H1 (cell line): Measurements from ENCODE around the gene SKAP1. TPM values are rescaled to one million over a fixed set of nuclear protein-coding genes. Genes with fewer than 3 reads are reported as not detected.

Experiments
- CTCF ChIA-PET: fragments of 300-600 bp; sonication (Branson Sonifier 250); formaldehyde crosslinking; loops from one replicate; lab custom pipeline; 2021; ENCODE audit not compliant: partially characterized antibody; lab: Charles Lee
- POLR2A ChIA-PET: fragments of 300-600 bp; sonication (Branson Sonifier 250); formaldehyde crosslinking; loops from one replicate; lab custom pipeline; 2021; ENCODE audit warnings: inconsistent platforms; ENCODE audit not compliant: partially characterized antibody; lab: Charles Lee
- DNase-seq, 2 experiments: peaks; one replicate each; pipeline versions ENCODE4 v3.0.0 to v3.0.0-alpha.2; 2010 to 2022; ENCODE audit warnings: low spot score in 2 of 2, low read depth in 1 of 2, mixed read lengths in 1 of 2
- FAIRE-seq: peaks from 2 replicates; lab custom pipeline; 2011; peaks lifted over from hg19 to GRCh38; lab: Jason Lieb, UNC
- H2AFZ ChIP-seq: 2 replicates; pipeline ENCODE4 v1.8.1; 2012; ENCODE audit warnings: low read length, inconsistent platforms
- H2AK5ac ChIP-seq: 2 replicates; pipeline ENCODE4 v1.6.1; 2013; ENCODE audit warnings: low read depth, low read length
- H2BK120ac ChIP-seq: replicated peaks from 2 replicates; pipeline ENCODE3; 2013; ENCODE audit warnings: low read depth, low read length, inconsistent platforms
- H2BK12ac ChIP-seq: 2 replicates; pipeline ENCODE4 v1.6.1; 2013; ENCODE audit warnings: low read depth, low read length
- H2BK15ac ChIP-seq: 2 replicates; pipeline ENCODE4 v1.6.1; 2013; ENCODE audit warnings: low read length
- H2BK20ac ChIP-seq: 2 replicates; pipeline ENCODE4 v1.6.1; 2013; ENCODE audit warnings: low read length
- H2BK5ac ChIP-seq: 2 replicates; pipeline ENCODE4 v1.6.1; 2013; ENCODE audit warnings: low read depth, low read length
- H3K14ac ChIP-seq: 2 replicates; pipeline ENCODE4 v1.6.1; 2013; ENCODE audit warnings: inconsistent platforms; ENCODE audit not compliant: insufficient read length
- H3K18ac ChIP-seq: 2 replicates; pipeline ENCODE4 v1.6.1; 2013; ENCODE audit warnings: low read length; ENCODE audit errors: extremely low read depth
- H3K23ac ChIP-seq: 2 replicates; pipeline ENCODE4 v1.6.1; 2013; ENCODE audit warnings: inconsistent platforms; ENCODE audit not compliant: insufficient read length
- H3K23me2 ChIP-seq: 2 replicates; pipeline ENCODE4 v1.6.1; 2013; ENCODE audit warnings: low read depth, low read length
- H3K27ac ChIP-seq: 2 replicates; pipeline ENCODE4 v1.6.1; 2011; ENCODE audit warnings: low read depth, low read length, inconsistent platforms
- H3K27me3 ChIP-seq, 4 experiments: replicated peaks in 1 of 4; 1 replicate in 1 of 4; 2 replicates in 3 of 4; pipeline versions ENCODE4 v1.6.1 to v1.8.1; 2011 to 2013; ENCODE audit warnings: low read length in 3 of 4, mild to moderate bottlenecking in 3 of 4, inconsistent platforms in 2 of 4, mixed read lengths in 2 of 4, moderate library complexity in 1 of 4; ENCODE audit not compliant: control insufficient read depth in 3 of 4, insufficient read depth in 3 of 4; ENCODE audit errors: extremely low read depth in 1 of 4
- H3K36me3 ChIP-seq, 4 experiments: 2 replicates each; pipeline versions ENCODE4 v1.6.1 to v1.8.1; 2011 to 2013; ENCODE audit warnings: mild to moderate bottlenecking in 4 of 4, low read length in 3 of 4, moderate library complexity in 2 of 4, control low read depth in 1 of 4, inconsistent platforms in 1 of 4; ENCODE audit not compliant: insufficient read depth in 4 of 4, control insufficient read depth in 2 of 4
- H3K4ac ChIP-seq: replicated peaks from 2 replicates; pipeline ENCODE3; 2013; ENCODE audit warnings: low read length, low read depth, mixed read lengths, inconsistent platforms; ENCODE audit not compliant: insufficient read length
- H3K4me1 ChIP-seq, 4 experiments: replicated peaks in 1 of 4; 1 replicate in 1 of 4; 2 replicates in 3 of 4; pipeline versions ENCODE4 v1.6.1 to v1.8.1; 2011 to 2013; ENCODE audit warnings: low read length in 3 of 4, inconsistent platforms in 2 of 4, mixed read lengths in 1 of 4; ENCODE audit not compliant: insufficient read depth in 4 of 4, control insufficient read depth in 3 of 4
- H3K4me2 ChIP-seq, 2 experiments: 2 replicates each; pipeline versions ENCODE4 v1.6.1 to v1.8.1; 2011 to 2013; ENCODE audit warnings: low read depth in 2 of 2, low read length in 2 of 2, control low read depth in 1 of 2, inconsistent platforms in 1 of 2, mild to moderate bottlenecking in 1 of 2; ENCODE audit not compliant: insufficient read depth in 1 of 2
- H3K4me3 ChIP-seq, 4 experiments: fragments of 200-600, 300-600 bp in 1 of 4; sonication (generic), shearing (Covaris generic), sonication (Bioruptor Twin) in 1 of 4; 2 replicates each; pipeline versions ENCODE4 v1.5.1 to v1.8.1; 2011 to 2016; ENCODE audit warnings: low read length in 4 of 4, low read depth in 3 of 4, control low read depth in 2 of 4, inconsistent platforms in 2 of 4, mild to moderate bottlenecking in 2 of 4, mixed read lengths in 1 of 4, moderate library complexity in 1 of 4; ENCODE audit not compliant: insufficient read depth in 2 of 4; ENCODE audit errors: extremely low read depth in 1 of 4
- H3K56ac ChIP-seq: replicated peaks from 2 replicates; pipeline ENCODE3; 2013; ENCODE audit warnings: low read depth, mild to moderate bottlenecking, mixed read lengths, low read length, inconsistent platforms; ENCODE audit not compliant: insufficient read length
- H3K79me1 ChIP-seq: 2 replicates; pipeline ENCODE4 v1.6.1; 2013; ENCODE audit warnings: low read depth, low read length, control low read depth
- H3K79me2 ChIP-seq, 2 experiments: 2 replicates each; pipeline versions ENCODE4 v1.6.1 to v1.8.1; 2012 to 2013; ENCODE audit warnings: low read length in 2 of 2, mild to moderate bottlenecking in 2 of 2, inconsistent platforms in 1 of 2; ENCODE audit not compliant: insufficient read depth in 2 of 2, control insufficient read depth in 1 of 2
- H3K9ac ChIP-seq, 4 experiments: replicated peaks in 1 of 4; 1 replicate in 1 of 4; 2 replicates in 3 of 4; pipeline versions ENCODE4 v1.6.1 to v1.8.1; 2011 to 2013; ENCODE audit warnings: low read depth in 3 of 4, low read length in 3 of 4, control low read depth in 2 of 4, mild to moderate bottlenecking in 2 of 4, moderate library complexity in 2 of 4, inconsistent platforms in 1 of 4; ENCODE audit errors: extremely low read depth in 1 of 4
- H3K9me3 ChIP-seq, 2 experiments: 2 replicates each; pipeline versions ENCODE4 v1.6.1 to v1.8.1; 2012 to 2013; ENCODE audit warnings: mild to moderate bottlenecking in 2 of 2, moderate library complexity in 2 of 2, control low read depth in 1 of 2, inconsistent platforms in 1 of 2, low read depth in 1 of 2, low read length in 1 of 2, mixed read lengths in 1 of 2; ENCODE audit not compliant: insufficient read depth in 2 of 2
- H4K20me1 ChIP-seq, 2 experiments: replicated peaks in 1 of 2; 2 replicates each; pipeline versions ENCODE3 to v1.8.1; 2011 to 2013; ENCODE audit warnings: inconsistent platforms in 2 of 2, low read length in 2 of 2, mild to moderate bottlenecking in 1 of 2; ENCODE audit not compliant: insufficient read depth in 2 of 2, control insufficient read depth in 1 of 2
- H4K5ac ChIP-seq: 2 replicates; pipeline ENCODE4 v1.6.1; 2013; ENCODE audit warnings: low read length, low read depth, mixed read lengths, inconsistent platforms; ENCODE audit not compliant: insufficient read length
- H4K8ac ChIP-seq: 2 replicates; pipeline ENCODE4 v1.8.0; 2013; ENCODE audit warnings: mild to moderate bottlenecking, moderate library complexity, low read length, inconsistent platforms; ENCODE audit not compliant: insufficient read depth; ENCODE audit errors: extremely low read depth
- H4K91ac ChIP-seq: replicated peaks from 2 replicates; pipeline ENCODE3; 2013; ENCODE audit warnings: low read length, mixed read lengths, inconsistent platforms; ENCODE audit not compliant: insufficient read length
- WGBS, 2 experiments: shearing (Covaris generic) in 1 of 2; methylation state at CpG; one replicate each; pipeline versions ENCODE4 v1.1.6 to v1.1.7; 2013 to 2015; ENCODE audit warnings: low lambda C conversion rate in 2 of 2, mixed read lengths in 2 of 2, inconsistent platforms in 1 of 2, low coverage in 1 of 2, missing lambda C conversion rate in 1 of 2; ENCODE audit not compliant: insufficient replicate concordance in 2 of 2, insufficient coverage in 1 of 2, insufficient read length in 1 of 2; ENCODE audit errors: extremely low coverage in 1 of 2, missing lambda C conversion rate in 1 of 2; 5-methylcytosine and 5-hydroxymethylcytosine counted together
- polyA plus RNA-seq, 7 experiments: library from polyadenylated mRNA; depleted of rRNA in 3 of 7; stranded (reverse) in 5 of 7; unstranded in 2 of 7; fragments of >200 nt in 5 of 7; fragments of 200-250 nt in 2 of 7; gene quantifications; 1 replicate in 5 of 7; 2 replicates in 1 of 7; 4 replicates in 1 of 7; pipeline versions ENCODE4 v1.2.1 to v1.2.3, GENCODE V29; 2011 to 2013; ENCODE audit warnings: missing spikeins in 2 of 7, mixed read lengths in 2 of 7
- total RNA-seq: library from RNA; stranded (reverse); fragmentation: NEBNext Ultra II Directional; extraction: Animal tissue kit (Norgen Biotek cat#: 25700); gene quantifications from 2 replicates; pipeline ENCODE4 v1.2.1, GENCODE V29; 2021

SKAP1 gene
- total and polyA plus RNA-seq, 2 of the 8 experiments (the other 6 are each of a cell fraction or from before 2014, with no cell fraction given): not detected

DNA sequence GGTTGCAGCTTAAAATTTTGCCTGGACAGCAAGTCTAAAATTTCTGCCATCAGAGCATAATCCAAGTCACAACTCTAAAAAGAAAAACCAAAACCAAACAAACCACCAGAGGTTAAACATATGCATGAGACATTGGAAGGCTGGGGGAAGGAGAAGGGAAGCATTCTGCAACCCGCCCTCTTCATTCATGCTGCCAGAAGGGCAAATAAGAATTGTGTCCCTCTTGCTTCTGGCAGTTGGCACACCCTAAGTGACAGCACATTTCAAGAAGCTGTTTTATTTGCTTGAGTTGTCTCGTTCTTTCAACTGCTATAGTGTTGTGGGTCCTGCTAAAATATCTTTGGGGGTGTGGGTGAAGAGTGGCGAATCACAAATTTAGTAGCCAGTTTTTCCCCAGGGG lies 99.6 kb downstream of the SKAP1 start:
- no peaks in the 10 kb centered on the region for H3K79me2 ChIP-seq
- no peak overlapping the region for H4K8ac ChIP-seq
- no peak overlapping the region for H4K5ac ChIP-seq
- CTCF ChIA-PET: interaction anchor here (0.6 to 2.4 kb wide), 6 partner anchors 22 to 245 kb away, joined by 3 to 6 read pairs (median 3); no protein-coding TSS in a partner anchor
- no peak overlapping the region for H3K18ac ChIP-seq
- H3K4me2 ChIP-seq: no peak overlapping the region
- no peak overlapping the region for H2BK20ac ChIP-seq
- no peak overlapping the region for H2BK120ac ChIP-seq
- H3K4me1 ChIP-seq: no peaks in the 10 kb centered on the region
- 59% methylated on average over 3 of the region's 3 CpGs; no CpG with 5 or more reads in 1 of the 2 experiments for WGBS, 2 experiments
- H3K9me3 ChIP-seq: no peaks in the 10 kb centered on the region
- no peak overlapping the region for H4K91ac ChIP-seq
- no peaks in the 10 kb centered on the region for H3K36me3 ChIP-seq
- no peak overlapping the region for H3K4ac ChIP-seq
- no peaks in the 10 kb centered on the region for H3K27me3 ChIP-seq
- H2AK5ac ChIP-seq: no peak overlapping the region
- H2BK15ac ChIP-seq: no peak overlapping the region
- H3K23me2 ChIP-seq: no peaks in the 10 kb centered on the region
- H3K79me1 ChIP-seq: no peaks in the 10 kb centered on the region
- no peak overlapping the region for H3K23ac ChIP-seq
- no peak overlapping the region for H3K4me3 ChIP-seq
- H3K56ac ChIP-seq: no peak overlapping the region
- no peaks in the 10 kb centered on the region for H4K20me1 ChIP-seq
- no peak for DNase-seq
- no peak overlapping the region for H2BK12ac ChIP-seq
- no peak overlapping the region for H3K27ac ChIP-seq
- no peak overlapping the region for H2BK5ac ChIP-seq
- H2AFZ ChIP-seq: no peak overlapping the region
- POLR2A ChIA-PET: no interaction called here
- H3K9ac ChIP-seq: no peak overlapping the region
- no peak for FAIRE-seq
- H3K14ac ChIP-seq: no peak overlapping the region
